ENCODE measurements around the gene GTF2IRD2.
"Not testable (repeated sequence)": the region's sequence is repeated elsewhere in the genome, so short reads cannot be mapped to it uniquely, and the experiment has no call there.

The GTF2IRD2 gene

DNA sequence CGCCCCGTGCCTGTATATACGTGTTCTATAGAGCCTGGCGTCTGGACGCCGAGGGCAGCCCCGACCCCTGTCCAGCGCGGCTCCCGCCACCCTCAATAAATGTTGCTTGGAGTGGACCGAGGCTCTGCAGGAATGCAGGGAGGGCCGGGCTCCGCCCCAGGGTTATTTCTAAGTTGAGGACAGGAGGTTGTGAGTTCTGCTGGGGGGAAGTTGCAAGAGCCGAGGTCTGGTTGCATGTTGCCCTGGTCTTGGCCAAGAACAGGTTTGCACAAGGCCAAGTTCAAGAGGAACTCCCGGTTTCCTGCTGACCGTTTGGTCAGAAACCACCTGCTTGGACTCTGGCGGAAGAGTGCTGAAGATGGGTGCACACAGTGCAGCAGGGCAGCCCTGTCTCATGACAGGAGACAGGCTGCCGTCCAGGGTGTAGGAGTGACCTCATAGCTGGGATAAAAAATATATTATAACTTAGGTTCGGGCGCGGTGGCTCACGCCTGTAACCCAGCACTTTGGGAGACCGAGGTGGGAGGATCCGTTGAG is 62.1 kb downstream of the GTF2IRD2 start:
- not testable (repeated sequence) for FAIRE-seq; DNase-seq (ENCODE audit: insufficient read length, low spot score)

- DNase-seq (ENCODE audit: insufficient read length, low spot score); FAIRE-seq: not testable (repeated sequence)
Measured at GRCh38 chr7:74788369-74789150, 62.8 kb downstream of the GTF2IRD2 start.

GRCh38 chr7:74783595-74783994 is 67.8 kb downstream of the GTF2IRD2 start:
- FAIRE-seq; DNase-seq (ENCODE audit: insufficient read length, low spot score): not testable (repeated sequence)

DNA sequence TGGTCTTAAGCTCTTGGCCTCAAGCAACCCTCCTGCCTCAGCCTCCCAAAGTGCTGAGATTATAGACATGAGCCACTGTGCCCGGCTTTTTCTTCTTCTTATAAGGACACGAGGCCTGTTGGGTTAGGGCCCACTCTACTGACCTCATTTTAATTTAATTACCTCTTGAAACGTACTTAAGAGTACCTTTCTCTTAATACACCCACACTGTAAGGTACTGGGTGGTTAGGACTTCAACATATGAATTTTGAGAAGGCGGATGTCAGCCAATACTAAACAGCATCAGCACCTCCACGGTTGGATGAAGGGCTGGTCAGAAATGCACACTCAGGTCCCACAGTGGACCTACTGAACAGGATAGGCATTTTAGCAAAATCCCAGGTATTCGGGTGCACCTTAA is 69.7 kb downstream of the GTF2IRD2 start:
- not testable (repeated sequence) for DNase-seq (ENCODE audit: insufficient read length, low spot score); FAIRE-seq

DNA sequence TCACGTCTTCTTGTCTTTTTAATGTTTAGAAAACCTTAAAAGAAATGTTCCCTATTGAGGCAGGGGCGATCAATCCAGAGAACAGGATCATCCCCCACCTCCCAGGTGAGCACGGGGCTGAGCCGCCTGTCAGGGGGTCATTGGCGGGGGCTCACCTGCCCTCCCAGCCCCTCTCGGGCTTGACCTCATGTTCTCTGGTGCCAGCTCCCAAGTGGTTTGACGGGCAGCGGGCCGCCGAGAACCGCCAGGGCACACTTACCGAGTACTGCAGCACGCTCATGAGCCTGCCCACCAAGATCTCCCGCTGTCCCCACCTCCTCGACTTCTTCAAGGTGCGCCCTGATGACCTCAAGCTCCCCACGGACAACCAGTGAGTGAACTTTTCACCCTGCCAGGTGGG is 72.4 kb downstream of the GTF2IRD2 start:
- DNase-seq (ENCODE audit: insufficient read length, low spot score); FAIRE-seq: not testable (repeated sequence)

DNA sequence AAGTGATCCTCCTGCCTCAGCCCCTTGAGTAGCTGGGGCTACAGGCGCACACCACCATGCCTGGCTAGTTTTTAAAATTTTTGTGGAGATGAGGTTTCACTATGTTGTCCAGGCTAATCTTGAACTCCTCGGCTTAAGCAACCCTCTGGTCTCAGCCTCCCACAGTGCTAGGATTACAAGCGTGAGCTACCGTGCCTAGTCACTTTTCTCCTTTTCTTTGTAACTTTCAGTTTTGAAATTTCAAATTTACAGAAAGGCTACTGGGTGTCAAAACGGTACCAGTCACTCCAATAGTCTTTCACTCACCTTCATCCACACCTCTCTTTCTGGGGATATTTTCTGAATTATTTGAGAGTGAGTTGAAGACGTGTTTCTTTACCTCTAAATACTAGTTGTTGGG is 76.3 kb downstream of the GTF2IRD2 start:
- not testable (repeated sequence) for FAIRE-seq

GRCh38 chr7:74773760-74774750 is 77.3 kb downstream of the GTF2IRD2 start, which contains the start of gene NCF1:
NCF1 (plus strand) TSS chr7:74774011; CDS start chr7:74774032, 21 bp downstream.
- FAIRE-seq; DNase-seq (ENCODE audit: insufficient read length, low spot score): not testable (repeated sequence)

More for the DNA sequence above, 76.3 kb downstream of the GTF2IRD2 start:
- DNase-seq (ENCODE audit: insufficient read length, low spot score): not testable (repeated sequence)

- FAIRE-seq; DNase-seq (ENCODE audit: insufficient read length, low spot score): not testable (repeated sequence)
Measured at GRCh38 chr7:74772093-74772492, 79.3 kb downstream of the GTF2IRD2 start.

- not testable (repeated sequence) for FAIRE-seq; DNase-seq (ENCODE audit: insufficient read length, low spot score)
Measured at GRCh38 chr7:74770062-74770461, 81.3 kb downstream of the GTF2IRD2 start.

GRCh38 chr7:74766991-74767390 is 84.4 kb downstream of the GTF2IRD2 start:
- DNase-seq (ENCODE audit: insufficient read length, low spot score); FAIRE-seq: not testable (repeated sequence)

DNA sequence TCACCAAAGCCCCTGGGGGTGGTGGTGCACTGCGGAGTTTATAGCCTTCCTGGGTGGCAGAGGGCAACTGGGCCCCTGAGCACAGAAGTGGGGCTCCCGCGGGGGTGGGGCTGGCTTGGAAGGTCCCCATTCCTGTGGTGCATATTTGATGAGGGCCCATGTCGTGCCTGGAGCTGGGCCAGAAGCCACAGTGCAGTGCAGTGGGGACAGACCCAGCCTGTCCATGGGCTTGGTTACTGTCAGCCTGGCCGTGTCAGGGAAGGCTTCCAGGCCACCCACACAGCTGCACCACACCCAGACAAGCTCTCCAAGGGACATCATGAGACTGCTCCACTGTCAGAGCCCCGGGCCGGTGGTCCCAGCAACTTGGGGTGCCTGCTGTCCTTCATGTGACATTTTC is 84.9 kb downstream of the GTF2IRD2 start:
- DNase-seq (ENCODE audit: insufficient read length, low spot score); FAIRE-seq: not testable (repeated sequence)

DNA sequence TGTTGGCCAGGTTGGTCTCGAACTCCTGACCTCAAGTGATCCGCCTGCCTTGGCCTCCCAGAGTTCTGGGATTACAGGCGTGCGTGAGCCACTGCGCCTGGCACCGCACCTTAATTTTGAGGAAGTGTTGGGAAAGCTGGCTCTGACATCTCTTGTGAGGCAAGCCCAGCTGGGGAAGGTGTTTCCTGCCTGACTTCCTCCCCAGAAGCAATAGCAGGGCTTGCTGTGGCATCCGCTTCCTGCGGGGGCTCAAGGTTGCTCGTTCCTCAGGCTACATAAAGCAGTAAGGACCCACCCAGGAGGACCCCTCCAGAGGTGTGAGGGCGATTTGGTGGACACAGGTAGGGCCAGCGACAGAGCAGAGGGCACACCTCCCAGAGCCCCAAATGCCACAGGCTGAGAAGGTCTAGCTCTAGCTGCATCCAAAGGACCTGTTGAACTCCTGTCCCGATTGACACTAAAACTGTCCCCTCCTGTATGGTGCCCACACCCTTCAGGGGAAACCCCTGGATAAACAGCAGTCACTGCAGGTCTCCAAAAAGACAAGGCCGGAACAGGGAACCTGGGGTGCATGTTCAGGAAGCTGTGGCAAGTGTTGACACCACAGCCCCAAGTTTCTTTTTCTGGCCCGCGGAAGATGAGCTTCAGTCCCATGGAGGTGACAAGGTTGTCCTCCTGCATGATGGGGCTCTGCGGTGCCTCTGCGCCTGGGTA is 86.0 kb downstream of the GTF2IRD2 start:
- DNase-seq (ENCODE audit: insufficient read length, low spot score); FAIRE-seq: not testable (repeated sequence)

DNA sequence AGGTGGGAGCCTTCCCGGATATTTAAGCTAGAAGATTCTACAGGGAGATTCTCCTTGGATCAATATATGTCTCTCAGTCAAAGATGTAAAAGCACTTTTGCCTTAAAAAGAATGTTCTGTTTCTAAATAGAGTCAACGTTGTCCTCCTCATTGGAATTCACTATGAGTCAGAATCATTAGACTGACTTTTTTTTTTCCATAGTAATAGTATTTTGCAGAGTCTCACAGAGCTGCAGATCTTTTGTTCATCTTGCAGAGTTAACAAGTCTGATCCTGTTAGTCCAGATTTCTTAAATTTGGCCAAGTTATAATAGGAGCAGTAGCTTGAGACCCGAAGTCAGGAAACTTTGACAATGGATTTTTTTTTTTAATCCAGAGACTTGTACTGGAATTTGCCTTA is 92.4 kb downstream of the GTF2IRD2 start:
- DNase-seq (ENCODE audit: insufficient read length, low spot score): not testable (repeated sequence)

DNA sequence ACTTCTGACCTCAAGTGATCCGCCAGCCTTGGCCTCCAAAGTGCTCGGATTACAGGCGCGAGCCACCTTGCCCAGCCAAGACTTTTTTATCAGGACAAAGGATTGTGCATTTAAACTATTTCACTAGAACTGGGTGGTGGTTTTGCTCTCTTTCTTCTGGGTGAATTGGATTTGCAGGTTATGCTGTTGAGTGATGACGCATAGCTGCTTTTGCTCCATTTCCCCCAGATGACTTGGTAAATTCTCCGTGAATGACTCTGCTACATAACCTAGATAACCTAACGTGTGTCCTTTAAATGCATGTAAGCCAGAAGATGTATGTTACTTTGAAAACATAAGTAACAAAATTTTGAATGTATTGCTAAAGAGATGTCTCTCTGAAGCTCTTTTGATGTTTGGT is 93.1 kb downstream of the GTF2IRD2 start:
- DNase-seq (ENCODE audit: insufficient read length, low spot score); FAIRE-seq: not testable (repeated sequence)

More for the DNA sequence above, 92.4 kb downstream of the GTF2IRD2 start:
- not testable (repeated sequence) for FAIRE-seq

DNA sequence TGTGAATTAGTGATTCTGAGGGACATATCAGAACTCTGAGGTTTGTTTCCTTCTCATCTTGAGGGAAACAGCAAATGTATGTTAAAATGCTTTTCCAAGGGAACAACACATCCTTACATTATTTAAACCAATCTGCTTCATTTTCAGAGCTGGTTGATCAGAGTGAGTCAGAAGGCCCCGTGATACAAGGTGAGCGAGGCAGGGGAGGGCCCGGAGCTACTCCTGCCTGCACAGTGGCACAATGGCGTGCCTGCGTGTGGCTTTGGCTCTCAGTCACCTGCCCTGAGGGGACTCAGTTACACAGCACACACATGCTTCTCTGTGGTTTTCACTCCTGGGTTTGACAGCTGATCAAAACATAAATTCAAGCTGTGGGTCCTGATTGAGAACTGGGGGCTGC is 94.7 kb downstream of the GTF2IRD2 start:
- FAIRE-seq: not testable (repeated sequence)

DNA sequence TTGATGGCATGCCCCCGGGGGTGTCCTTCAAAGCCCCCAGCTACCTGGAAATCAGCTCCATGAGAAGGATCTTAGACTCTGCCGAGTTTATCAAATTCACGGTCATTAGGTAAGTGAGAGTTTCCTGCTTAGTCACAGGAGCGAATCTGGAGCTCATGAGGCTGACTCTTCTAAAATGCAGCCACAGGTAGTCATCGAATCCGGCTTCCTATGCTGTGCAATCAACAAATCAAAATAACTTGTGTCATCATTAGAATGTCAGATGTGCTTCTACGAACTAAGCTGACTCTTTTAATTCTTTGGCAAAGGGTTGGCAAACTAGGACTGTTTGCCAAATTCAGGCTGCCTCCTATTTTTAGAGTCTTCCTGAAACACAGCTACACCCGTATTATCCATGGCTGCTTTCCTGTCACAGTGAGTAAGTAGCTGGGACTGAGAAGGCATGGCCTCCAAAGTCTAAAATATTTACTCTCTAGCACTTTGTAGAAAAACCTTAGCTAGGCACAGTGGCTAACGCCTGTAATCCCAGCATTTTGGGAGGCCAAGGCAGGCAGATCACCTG is 97.4 kb downstream of the GTF2IRD2 start:
- not testable (repeated sequence) for FAIRE-seq; DNase-seq (ENCODE audit: insufficient read length, low spot score)

More for the DNA sequence above, 94.7 kb downstream of the GTF2IRD2 start:
- not testable (repeated sequence) for DNase-seq (ENCODE audit: insufficient read length, low spot score)
